Right ventricle myocardium inferior (tissue), 1 donor: ENCODE data around the gene RBM20. TPM values are rescaled to one million over a fixed set of nuclear protein-coding genes. Genes with fewer than 3 reads are reported as not detected.
"Not testable (repeated sequence)": the region's sequence is repeated elsewhere in the genome, so short reads cannot be mapped to it uniquely, and the experiment has no call there.

Experiments
- ATAC-seq: fragments of 200-7000 bp; cut with Tn5 transposase; one replicate; pipeline ENCODE4 v1.9.1; 2020; ENCODE audit warnings: mild to moderate bottlenecking, moderate library complexity
- DNase-seq: peaks from one replicate; pipeline ENCODE4 v3.0.0; 2021; ENCODE audit errors: missing footprints
- intact Hi-C: fragments of 100-400 bp; cut with DNase I; formaldehyde crosslinking; loops from one replicate; pipeline ENCODE4 v1.11.0; 2022
- total RNA-seq: library from RNA; stranded (reverse); fragmentation: NEBNext Ultra II Directional; extraction: Animal tissue kit (Norgen Biotek cat#: 25700); gene quantifications from one replicate; pipeline ENCODE4 v1.2.1, GENCODE V29; 2021
- donor health status: DM: no; HTN: yes; CAD: no; lungs with severe emphysema.

RBM20 gene
- total RNA-seq, 1 donor from 2014 or later = 103 TPM

GRCh38 chr10:110661292-110661691 lies 17.2 kb downstream of the RBM20 start:
- intact Hi-C loops = no loop called here
- no peak for ATAC-seq

GRCh38 chr10:110664483-110665420 lies 20.6 kb downstream of the RBM20 start:
- DNase-seq = no peak
- ATAC-seq = no peak
- intact Hi-C loops = no loop called here

More at GRCh38 chr10:110661292-110661691, 17.2 kb downstream of the RBM20 start:
- no peak for DNase-seq

- DNase-seq, ATAC-seq, intact Hi-C loops: not testable (repeated sequence)
Measured at GRCh38 chr10:110666259-110666658, 22.1 kb downstream of the RBM20 start.

GRCh38 chr10:110666673-110667072 lies 22.5 kb downstream of the RBM20 start:
- intact Hi-C loops = no loop called here
- no peak for DNase-seq
- no peak for ATAC-seq

GRCh38 chr10:110667620-110668343 lies 23.6 kb downstream of the RBM20 start:
- ATAC-seq (peak; percentile 26), DNase-seq (no peak)
- intact Hi-C loops = no loop called here

- no peak for ATAC-seq
- DNase-seq = no peak
- intact Hi-C loops = no loop called here
Measured at GRCh38 chr10:110668443-110668842, 24.3 kb downstream of the RBM20 start.

GRCh38 chr10:110670335-110670734 lies 26.2 kb downstream of the RBM20 start:
- intact Hi-C loops = no loop called here
- no peak for DNase-seq
- ATAC-seq = no peak

GRCh38 chr10:110671788-110672579 lies 27.8 kb downstream of the RBM20 start:
- intact Hi-C loops = no loop called here
- ATAC-seq (peak; percentile 86), DNase-seq (peak; percentile 89)

GRCh38 chr10:110672580-110672919 lies 28.4 kb downstream of the RBM20 start:
- intact Hi-C loops = no loop called here
- DNase-seq = no peak
- ATAC-seq = no peak

- DNase-seq (no peak), ATAC-seq (no peak)
- intact Hi-C loops = no loop called here
Measured at GRCh38 chr10:110676016-110676415, 31.9 kb downstream of the RBM20 start.

- intact Hi-C loops = loop anchor here (2.0 to 10.0 kb wide), 2 partner anchors 65 to 69 kb away; no protein-coding TSS in a partner anchor
- ATAC-seq (peak; percentile 68), DNase-seq (no peak)
Measured at GRCh38 chr10:110679486-110680272, 35.5 kb downstream of the RBM20 start.

GRCh38 chr10:110680273-110681020 lies 36.3 kb downstream of the RBM20 start:
- DNase-seq = no peak
- intact Hi-C loops = loop anchor here (2.0 to 10.0 kb wide), 2 partner anchors 64 to 70 kb away; no protein-coding TSS in a partner anchor
- ATAC-seq = no peak

GRCh38 chr10:110681023-110681681 lies 37.0 kb downstream of the RBM20 start:
- ATAC-seq (peak; percentile 43), DNase-seq (no peak)
- intact Hi-C loops = loop anchor here (2.0 to 10.0 kb wide), 2 partner anchors 64 to 70 kb away; no protein-coding TSS in a partner anchor

GRCh38 chr10:110682348-110682747 lies 38.2 kb downstream of the RBM20 start:
- ATAC-seq (no peak), DNase-seq (no peak)
- intact Hi-C loops = loop anchor here (10.0 kb wide), 1 partner anchor 62 kb away; no protein-coding TSS in a partner anchor

- ATAC-seq = peak; percentile 90
- DNase-seq = no peak
- intact Hi-C loops = loop anchor here (1.0 to 10.0 kb wide), 4 partner anchors 13 to 107 kb away; partner anchors contain the start of gene RBM20
Measured at GRCh38 chr10:110684800-110685446, 40.8 kb downstream of the RBM20 start.

- intact Hi-C loops = loop anchor here (5.0 to 10.0 kb wide), 2 partner anchors 59 to 106 kb away; no protein-coding TSS in a partner anchor
- ATAC-seq (no peak), DNase-seq (no peak)
Measured at GRCh38 chr10:110686047-110686446, 41.9 kb downstream of the RBM20 start.
